Measurements from ENCODE around the gene MACO1. TPM values are rescaled to one million over a fixed set of nuclear protein-coding genes. Genes with fewer than 3 reads are reported as not detected.

The MACO1 gene
- total and polyA plus RNA-seq, 10 of the 15 experiments (the other 5 are each of a cell fraction or from before 2014, with no cell fraction given) = 3.2 to 19.8 (median 10.3) TPM

GRCh38 chr1:25500694-25501093 lies 70.0 kb downstream of the MACO1 start:
- Histone ChIP-seq H3K4me3 (no peak overlapping the region), H3K36me3 (ENCODE audit: control insufficient read depth in 2 of 2, insufficient read depth in 2 of 2, low read length in 1 of 2) (peaks cover 4 to 5% of the 10 kb centered on the region in 2 experiments; a peak in 3 of 4 replicates), H2AFZ (ENCODE audit: control insufficient read depth, low read depth, low read length) (no peak overlapping the region), H3K4me1 (ENCODE audit: control insufficient read depth, insufficient read depth, low read length) (no peaks in the 10 kb centered on the region), H3K79me2 (ENCODE audit: control insufficient read depth, insufficient read depth, low read length) (no peaks in the 10 kb centered on the region), H3K9ac (ENCODE audit: control insufficient read depth, insufficient read depth, low read length) (no peak overlapping the region), H3K9me3 (replicated peaks; ENCODE audit: control insufficient read depth, insufficient read depth, low read length) (no peaks in the 10 kb centered on the region), H3K27ac (ENCODE audit: control insufficient read depth, insufficient read depth) (no peak overlapping the region), H4K20me1 (ENCODE audit: control insufficient read depth, insufficient read depth) (no peaks in the 10 kb centered on the region), H3K27me3 (replicated peaks in 1 of 2; ENCODE audit: control insufficient read depth in 2 of 2, insufficient read depth in 2 of 2, low read length in 1 of 2) (no peaks in the 10 kb centered on the region), H3K4me2 (ENCODE audit: control insufficient read depth, insufficient read depth) (no peak overlapping the region)
- ChIA-PET SMC1A (ENCODE audit: uncharacterized antibody, unreplicated experiment) (interaction anchor here (1.0 to 1.1 kb wide), 2 partner anchors 11 to 25 kb away, joined by 4 read pairs; no protein-coding TSS in a partner anchor), RAD21 (ENCODE audit: unreplicated experiment) (no interaction called here), CTCF (interaction anchor here (1.3 to 6.4 kb wide), 3 partner anchors 13 to 50 kb away, joined by 3 to 61 read pairs (median 5); no protein-coding TSS in a partner anchor), POLR2A (no interaction called here)
- intact Hi-C loops (cut with micrococcal nuclease; ENCODE audit: unreplicated experiment) (loop anchor here (5.0 kb wide), 1 partner anchor 297 kb away; no protein-coding TSS in a partner anchor), in situ Hi-C loops (cut with MboI) (no loop called here)
- ATAC-seq (no peak), DNase-seq (ENCODE audit: low read depth, low spot score) (no peak), FAIRE-seq (no peak)
- TF ChIP-seq KLF5 (IDR thresholded peaks at IDR 0.05; ENCODE audit: partially characterized antibody) (no peak), ZNF687 (IDR thresholded peaks at IDR 0.05) (no peak), BRCA1 (IDR thresholded peaks at IDR 0.05; ENCODE audit: low read depth, low read length) (no peak), FOS (IDR thresholded peaks at IDR 0.05; ENCODE audit: borderline replicate concordance, extremely low read depth, insufficient read length) (no peak), JUND (IDR thresholded peaks at IDR 0.05; ENCODE audit: low read depth, low read length) (no peak), IKZF2 (IDR thresholded peaks at IDR 0.05) (no peak), BMI1 (IDR thresholded peaks at IDR 0.05; ENCODE audit: borderline replicate concordance) (no peak), SP1 (IDR thresholded peaks at IDR 0.05; ENCODE audit: low read depth, low read length) (no peak), ETV6 (conservative IDR thresholded peaks at IDR 0.05 in 1 of 2, IDR thresholded peaks at IDR 0.05 in 1 of 2; ENCODE audit: borderline replicate concordance in 1 of 2, low read depth in 1 of 2) (no peak), RFX5 (IDR thresholded peaks at IDR 0.05; ENCODE audit: low read depth, low read length) (no peak), ESRRA (IDR thresholded peaks at IDR 0.05; ENCODE audit: low read length) (no peak), CBX3 (IDR thresholded peaks at IDR 0.05; ENCODE audit: borderline replicate concordance, low read depth) (no peak), LARP7 (IDR thresholded peaks at IDR 0.05) (no peak), RELA (IDR thresholded peaks at IDR 0.05; ENCODE audit: borderline replicate concordance, partially characterized antibody) (no peak), ZNF384 (IDR thresholded peaks at IDR 0.05; ENCODE audit: borderline replicate concordance, low read depth, low read length) (no peak), CHD4 (IDR thresholded peaks at IDR 0.05) (no peak), SMAD5 (IDR thresholded peaks at IDR 0.05; ENCODE audit: low read depth) (no peak), PAX8 (IDR thresholded peaks at IDR 0.05) (no peak), MTA2 (IDR thresholded peaks at IDR 0.05; ENCODE audit: low read depth) (no peak)
- WGBS (ENCODE audit: insufficient coverage, insufficient replicate concordance, low lambda C conversion rate, missing lambda C conversion rate) = 100% methylated on average over 1 of the region's 1 CpG
- no TSS peak for BruUV-seq (replicated peaks)
